Neural progenitor cell (in vitro differentiated cells): Measurements from ENCODE around the gene GTF2F2. TPM values are rescaled to one million over a fixed set of nuclear protein-coding genes. Genes with fewer than 3 reads are reported as not detected.
A peak's percentile ranks its signal among the peaks of the same experiment; 100 is the strongest.
"Not testable (repeated sequence)": the region's sequence is repeated elsewhere in the genome, so short reads cannot be mapped to it uniquely, and the experiment has no call there.

ENCODE experiments used
- DNase-seq: peaks from one replicate; pipeline ENCODE4 v3.0.0-alpha.2; 2016; ENCODE audit warnings: low spot score
- H2AFZ ChIP-seq: fragments of 200-600 bp; sonication (generic); replicated peaks from 2 replicates; pipeline ENCODE4 v1.6.1; 2016; ENCODE audit warnings: antibody characterized with exemption
- H3F3A ChIP-seq: fragments of 200-600 bp; sonication (generic); 2 replicates; pipeline ENCODE4 v1.6.1; 2016; ENCODE audit warnings: antibody characterized with exemption, low read depth
- H3K27ac ChIP-seq: fragments of 200-600 bp; sonication (generic); 2 replicates; pipeline ENCODE4 v1.5.1; 2016; ENCODE audit warnings: mild to moderate bottlenecking
- H3K27me3 ChIP-seq: fragments of 200-600 bp; sonication (generic); 2 replicates; pipeline ENCODE4 v1.6.1; 2016; ENCODE audit warnings: mild to moderate bottlenecking, moderate library complexity
- H3K36me3 ChIP-seq: fragments of 200-600 bp; sonication (generic); 2 replicates; pipeline ENCODE4 v1.5.1; 2016
- H3K4me1 ChIP-seq: fragments of 200-600 bp; sonication (generic); 2 replicates; pipeline ENCODE4 v1.6.1; 2016; ENCODE audit warnings: mixed run types
- H3K4me2 ChIP-seq: fragments of 200-600 bp; sonication (generic); 2 replicates; pipeline ENCODE4 v1.6.1; 2016
- H3K4me3 ChIP-seq: fragments of 200-600 bp; sonication (generic); 2 replicates; pipeline ENCODE4 v1.5.1; 2016
- H3K79me2 ChIP-seq: fragments of 200-600 bp; sonication (generic); 2 replicates; pipeline ENCODE4 v1.6.1; 2016; ENCODE audit warnings: low read depth
- H3K9ac ChIP-seq: fragments of 200-600 bp; sonication (generic); 2 replicates; pipeline ENCODE4 v1.6.1; 2016
- H3K9me3 ChIP-seq: fragments of 200-600 bp; sonication (generic); 2 replicates; pipeline ENCODE4 v1.5.1; 2016; ENCODE audit warnings: low read depth
- H4K20me1 ChIP-seq: fragments of 200-600 bp; sonication (generic); 2 replicates; pipeline ENCODE4 v1.6.1; 2016; ENCODE audit warnings: low read depth
- H3K27ac Mint-ChIP-seq: 3 replicates; pipeline ENCODE4 v1.8.0; 2021; ENCODE audit warnings: mixed read lengths
- H3K27me3 Mint-ChIP-seq: 2 replicates; pipeline ENCODE4 v1.8.0; 2022; ENCODE audit warnings: low read depth, mild to moderate bottlenecking, inconsistent platforms, moderate library complexity, mixed read lengths; ENCODE audit not compliant: insufficient read depth
- H3K36me3 Mint-ChIP-seq: 3 replicates; pipeline ENCODE4 v1.8.0; 2021; ENCODE audit warnings: mixed read lengths
- H3K4me1 Mint-ChIP-seq: 3 replicates; pipeline ENCODE4 v1.8.0; 2021; ENCODE audit warnings: mixed read lengths
- H3K4me3 Mint-ChIP-seq: 3 replicates; pipeline ENCODE4 v1.8.0; 2021; ENCODE audit warnings: mild to moderate bottlenecking, moderate library complexity, mixed read lengths
- H3K9me3 Mint-ChIP-seq: 3 replicates; pipeline ENCODE4 v1.8.0; 2020; ENCODE audit warnings: mixed read lengths
- EZH2 ChIP-seq: fragments of 200-600 bp; sonication (generic); IDR thresholded peaks from 2 replicates; pipeline ENCODE4 v1.6.1; 2017; ENCODE audit warnings: antibody characterized with exemption, mild to moderate bottlenecking, moderate library complexity
- EZH2phosphoT487 ChIP-seq: fragments of 200-600 bp; sonication (generic); IDR thresholded peaks from 2 replicates; pipeline ENCODE4 v1.6.1; 2017; ENCODE audit warnings: antibody characterized with exemption
- total RNA-seq: library from RNA; depleted of rRNA; stranded (reverse); fragments of >200 nt; gene quantifications from 2 replicates; pipeline ENCODE4 v1.2.3, GENCODE V29; 2015; ENCODE audit warnings: low replicate concordance
- TF ChIP-seq, protein P1 (sequence below): fragments of 200-600 bp; sonication (generic); IDR thresholded peaks from 2 replicates; pipeline ENCODE4 v1.5.1; 2017; ENCODE audit warnings: antibody characterized with exemption, mild to moderate bottlenecking

GTF2F2 gene
- total RNA-seq, 1 donor from 2014 or later = 54.1 TPM

DNA sequence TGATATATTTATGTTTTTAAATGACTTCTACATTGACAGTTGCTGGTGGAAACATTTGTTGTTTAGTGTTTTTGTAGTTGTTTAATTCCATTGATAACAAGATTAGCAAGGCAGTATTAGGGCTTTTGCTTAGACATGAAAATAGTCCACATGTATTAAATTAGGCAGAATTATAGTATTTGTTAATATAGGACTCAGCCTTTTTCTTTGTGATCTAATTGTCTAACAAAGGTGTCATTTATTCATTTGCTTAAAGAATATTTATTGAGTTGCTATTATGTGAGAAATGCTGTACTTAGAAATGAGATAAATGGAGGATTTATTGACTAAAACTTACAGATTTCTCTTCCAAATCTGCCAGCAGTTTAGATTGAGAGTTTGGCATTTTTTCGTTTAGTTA, 122.2 kb downstream of the GTF2F2 start:
- Histone ChIP-seq H3K36me3 (no peaks in the 10 kb centered on the region), H3K79me2 (peaks cover 6% of the 10 kb centered on the region), H4K20me1 (no peaks in the 10 kb centered on the region), H3K27ac (no peak overlapping the region), H3F3A (no peaks in the 10 kb centered on the region), H3K4me1 (no peaks in the 10 kb centered on the region), H3K27me3 (no peaks in the 10 kb centered on the region), H3K4me3 (no peak overlapping the region), H3K4me2 (no peak overlapping the region), H3K9ac (no peak overlapping the region), H2AFZ (no peak overlapping the region), H3K9me3 (no peaks in the 10 kb centered on the region)
- no peak overlapping the region for H3K27ac Mint-ChIP-seq
- H3K36me3 Mint-ChIP-seq = no peaks in the 10 kb centered on the region
- no peaks in the 10 kb centered on the region for H3K9me3 Mint-ChIP-seq
- no peak for DNase-seq
- H3K4me1 Mint-ChIP-seq = peaks cover 5% of the 10 kb centered on the region
- no peaks in the 10 kb centered on the region for H3K27me3 Mint-ChIP-seq
- TF ChIP-seq, protein P1, sequence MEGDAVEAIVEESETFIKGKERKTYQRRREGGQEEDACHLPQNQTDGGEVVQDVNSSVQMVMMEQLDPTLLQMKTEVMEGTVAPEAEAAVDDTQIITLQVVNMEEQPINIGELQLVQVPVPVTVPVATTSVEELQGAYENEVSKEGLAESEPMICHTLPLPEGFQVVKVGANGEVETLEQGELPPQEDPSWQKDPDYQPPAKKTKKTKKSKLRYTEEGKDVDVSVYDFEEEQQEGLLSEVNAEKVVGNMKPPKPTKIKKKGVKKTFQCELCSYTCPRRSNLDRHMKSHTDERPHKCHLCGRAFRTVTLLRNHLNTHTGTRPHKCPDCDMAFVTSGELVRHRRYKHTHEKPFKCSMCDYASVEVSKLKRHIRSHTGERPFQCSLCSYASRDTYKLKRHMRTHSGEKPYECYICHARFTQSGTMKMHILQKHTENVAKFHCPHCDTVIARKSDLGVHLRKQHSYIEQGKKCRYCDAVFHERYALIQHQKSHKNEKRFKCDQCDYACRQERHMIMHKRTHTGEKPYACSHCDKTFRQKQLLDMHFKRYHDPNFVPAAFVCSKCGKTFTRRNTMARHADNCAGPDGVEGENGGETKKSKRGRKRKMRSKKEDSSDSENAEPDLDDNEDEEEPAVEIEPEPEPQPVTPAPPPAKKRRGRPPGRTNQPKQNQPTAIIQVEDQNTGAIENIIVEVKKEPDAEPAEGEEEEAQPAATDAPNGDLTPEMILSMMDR = no peak
- TF ChIP-seq EZH2phosphoT487 (no peak), EZH2 (no peak)
- H3K4me3 Mint-ChIP-seq = no peak overlapping the region

DNA sequence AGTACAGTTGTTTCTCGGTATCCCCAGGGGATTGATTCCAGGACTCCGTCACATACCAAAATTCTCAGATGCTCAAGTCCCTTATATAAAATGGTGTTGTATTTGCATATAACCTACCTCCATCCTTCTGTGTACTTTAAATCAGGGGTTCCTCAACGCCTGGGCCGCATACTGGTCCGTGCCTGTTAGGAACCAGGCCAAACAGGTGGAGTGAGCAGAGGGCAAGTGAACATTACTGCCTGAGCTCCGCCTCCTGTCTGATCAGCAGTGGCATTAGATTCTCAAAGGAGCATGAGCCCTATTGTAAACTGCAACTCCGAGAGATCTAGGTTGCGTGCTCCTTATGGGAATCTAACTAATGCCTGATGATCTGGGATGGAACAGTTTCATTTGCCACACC, 122.8 kb downstream of the GTF2F2 start:
- Histone ChIP-seq H3K27ac (no peak overlapping the region), H3K9ac (no peak overlapping the region), H3K4me2 (no peak overlapping the region), H3K9me3 (no peaks in the 10 kb centered on the region), H3F3A (no peaks in the 10 kb centered on the region), H3K4me3 (no peak overlapping the region), H3K36me3 (no peaks in the 10 kb centered on the region), H3K27me3 (no peaks in the 10 kb centered on the region), H3K4me1 (no peaks in the 10 kb centered on the region), H4K20me1 (no peaks in the 10 kb centered on the region), H2AFZ (no peak overlapping the region), H3K79me2 (peaks cover 6% of the 10 kb centered on the region)
- peak; percentile 21 for DNase-seq
- no peaks in the 10 kb centered on the region for H3K36me3 Mint-ChIP-seq
- H3K27ac Mint-ChIP-seq = no peak overlapping the region
- H3K27me3 Mint-ChIP-seq = no peaks in the 10 kb centered on the region
- no peak overlapping the region for H3K4me3 Mint-ChIP-seq
- peaks cover 5% of the 10 kb centered on the region for H3K4me1 Mint-ChIP-seq
- no peaks in the 10 kb centered on the region for H3K9me3 Mint-ChIP-seq
- TF ChIP-seq EZH2 (no peak), EZH2phosphoT487 (no peak)
- TF ChIP-seq, protein P1 = no peak

DNA sequence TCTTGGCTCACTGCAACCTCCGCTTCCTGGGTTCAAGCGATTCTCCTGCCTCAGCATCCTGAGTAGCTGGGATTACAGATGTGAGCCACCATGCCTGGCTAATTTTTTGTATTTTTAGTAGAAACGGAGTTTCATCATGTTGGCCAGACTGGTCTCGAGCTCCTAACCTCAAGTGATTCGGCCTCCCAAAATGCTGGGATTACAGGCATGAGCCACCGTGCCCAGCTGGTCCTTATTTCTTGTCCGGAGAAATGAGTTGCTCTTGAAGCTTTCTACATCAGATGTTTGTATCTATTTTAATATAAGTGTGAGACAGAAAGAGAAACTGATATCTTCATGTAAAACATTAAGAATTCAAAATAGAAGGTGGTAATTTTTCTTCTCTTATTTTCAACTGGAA, 124.4 kb downstream of the GTF2F2 start:
- not testable (repeated sequence) for H3K4me1 Mint-ChIP-seq, H3K36me3 Mint-ChIP-seq, H3K27ac ChIP-seq, H3F3A ChIP-seq, H3K9ac ChIP-seq, H4K20me1 ChIP-seq, H2AFZ ChIP-seq, H3K4me2 ChIP-seq, H3K27me3 ChIP-seq, H3K9me3 ChIP-seq, H3K4me3 ChIP-seq, H3K27ac Mint-ChIP-seq, H3K27me3 Mint-ChIP-seq, DNase-seq, H3K79me2 ChIP-seq, H3K4me1 ChIP-seq, H3K9me3 Mint-ChIP-seq, H3K36me3 ChIP-seq, H3K4me3 Mint-ChIP-seq

DNA sequence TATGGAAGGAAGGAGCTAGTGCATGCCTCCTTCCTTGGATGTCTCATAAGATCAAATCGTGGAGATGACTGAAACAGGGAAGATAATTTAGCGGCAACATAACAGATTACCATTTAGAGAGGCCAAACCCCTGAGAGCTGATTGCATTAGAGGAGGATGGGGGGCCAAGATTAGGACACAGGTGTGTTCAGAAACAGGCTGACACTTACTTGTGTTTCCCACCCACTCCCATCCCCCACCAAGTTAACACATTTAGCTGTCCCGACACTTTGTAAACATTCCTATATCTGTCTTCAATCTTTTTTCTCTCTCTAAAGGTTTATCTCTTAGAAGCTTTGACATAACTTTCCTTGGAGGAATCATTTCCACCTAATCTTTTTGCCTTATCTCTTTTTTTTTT, 129.4 kb downstream of the GTF2F2 start:
- Histone ChIP-seq H3K27ac (no peak overlapping the region), H3K4me3 (no peak overlapping the region), H3K9ac (no peak overlapping the region), H2AFZ (no peak overlapping the region), H3K36me3 (no peaks in the 10 kb centered on the region), H3K4me2 (no peak overlapping the region), H3F3A (no peaks in the 10 kb centered on the region), H3K79me2 (no peaks in the 10 kb centered on the region), H3K4me1 (no peaks in the 10 kb centered on the region), H3K27me3 (no peaks in the 10 kb centered on the region), H4K20me1 (no peaks in the 10 kb centered on the region), H3K9me3 (no peaks in the 10 kb centered on the region)
- TF ChIP-seq, protein P1 = no peak
- TF ChIP-seq EZH2phosphoT487 (no peak), EZH2 (no peak)
- no peak overlapping the region for H3K4me3 Mint-ChIP-seq
- peaks cover 5% of the 10 kb centered on the region for H3K36me3 Mint-ChIP-seq
- no peak for DNase-seq
- H3K27me3 Mint-ChIP-seq = no peaks in the 10 kb centered on the region
- no peaks in the 10 kb centered on the region for H3K4me1 Mint-ChIP-seq
- no peaks in the 10 kb centered on the region for H3K9me3 Mint-ChIP-seq
- H3K27ac Mint-ChIP-seq = no peak overlapping the region
